Neural cell (in vitro differentiated cells): ENCODE measurements around the gene SLC44A1. TPM values are rescaled to one million over a fixed set of nuclear protein-coding genes. Genes with fewer than 3 reads are reported as not detected.

Experiments used
- H2AFZ ChIP-seq: fragments of 200-600, 300-800 bp; sonication (generic), shearing (Covaris generic); 2 replicates; pipeline ENCODE4 v1.6.0; 2014; ENCODE audit warnings: low read depth, mild to moderate bottlenecking, antibody characterized with exemption, low read length, moderate library complexity
- H3F3A ChIP-seq: fragments of 200-600 bp; shearing (Covaris generic); 2 replicates; pipeline ENCODE4 v1.6.1; 2016; ENCODE audit warnings: mild to moderate bottlenecking, moderate library complexity, mixed read lengths, antibody characterized with exemption, low read length; ENCODE audit not compliant: insufficient read depth, poor library complexity, severe bottlenecking
- H3K27ac ChIP-seq: fragments of 200-600, 300-800 bp; sonication (generic), shearing (Covaris generic); 2 replicates; pipeline ENCODE4 v1.5.1; 2014; ENCODE audit warnings: mild to moderate bottlenecking, low read length, moderate library complexity
- H3K27me3 ChIP-seq: fragments of 300-800, 200-600 bp; sonication (generic), shearing (Covaris generic); 2 replicates; pipeline ENCODE4 v1.6.0; 2014; ENCODE audit warnings: mild to moderate bottlenecking, low read depth, low read length, moderate library complexity; ENCODE audit not compliant: insufficient read depth
- H3K36me3 ChIP-seq: fragments of 300-800, 200-600 bp; sonication (generic), shearing (Covaris generic); 2 replicates; pipeline ENCODE4 v1.5.1; 2014; ENCODE audit warnings: mild to moderate bottlenecking, antibody characterized with exemption, low read length, moderate library complexity; ENCODE audit not compliant: insufficient read depth
- H3K4me2 ChIP-seq: fragments of 300-800, 200-600 bp; sonication (generic), shearing (Covaris generic); 2 replicates; pipeline ENCODE4 v1.6.0; 2014; ENCODE audit warnings: mild to moderate bottlenecking, low read length
- H3K4me3 ChIP-seq: fragments of 300-800, 200-600 bp; sonication (generic), shearing (Covaris generic); 2 replicates; pipeline ENCODE4 v1.5.1; 2014; ENCODE audit warnings: mild to moderate bottlenecking, low read length, moderate library complexity
- H3K79me2 ChIP-seq: fragments of 200-600 bp; shearing (Covaris generic); replicated peaks from 2 replicates; pipeline ENCODE4 v1.6.0; 2014; ENCODE audit warnings: mild to moderate bottlenecking, low read length, moderate library complexity; ENCODE audit not compliant: insufficient read depth
- H3K9ac ChIP-seq: fragments of 300-800, 200-600 bp; sonication (generic), shearing (Covaris generic); 2 replicates; pipeline ENCODE4 v1.6.1; 2016; ENCODE audit warnings: mild to moderate bottlenecking, low read length, mixed read lengths
- H3K9me2 ChIP-seq: fragments of 200-600 bp; shearing (Covaris generic); 2 replicates; pipeline ENCODE4 v1.6.1; 2016; ENCODE audit warnings: mild to moderate bottlenecking, low read length, mixed read lengths; ENCODE audit not compliant: insufficient read depth
- H3K9me3 ChIP-seq: fragments of 200-600, 300-800 bp; sonication (generic), shearing (Covaris generic); 2 replicates; pipeline ENCODE4 v1.6.1; 2016; ENCODE audit warnings: mild to moderate bottlenecking, mixed run types, low read length, moderate library complexity, mixed read lengths
- H4K20me1 ChIP-seq: fragments of 200-600 bp; shearing (Covaris generic); 2 replicates; pipeline ENCODE4 v1.6.1; 2016; ENCODE audit warnings: mild to moderate bottlenecking, mixed run types; ENCODE audit not compliant: insufficient read depth
- EP300 ChIP-seq: fragments of 450-650 bp; conservative IDR thresholded peaks from 2 replicates; pipeline ENCODE4 v1.6.1; 2014; ENCODE audit warnings: antibody characterized with exemption, mild to moderate bottlenecking, moderate library complexity; ENCODE audit not compliant: poor library complexity, severe bottlenecking
- EZH2 ChIP-seq: fragments of 200-600, 300-800 bp; shearing (Covaris generic), sonication (generic); IDR thresholded peaks from 2 replicates; pipeline ENCODE4 v1.6.1; 2014; ENCODE audit warnings: antibody characterized with exemption, low read length, borderline replicate concordance, mild to moderate bottlenecking; ENCODE audit not compliant: insufficient read depth, poor library complexity, severe bottlenecking
- MXI1 ChIP-seq: fragments of 450-650 bp; conservative IDR thresholded peaks from 2 replicates; pipeline ENCODE4 v1.6.1; 2014; ENCODE audit warnings: antibody characterized with exemption, mild to moderate bottlenecking; ENCODE audit not compliant: poor library complexity, severe bottlenecking
- POLR2AphosphoS5 ChIP-seq: IDR thresholded peaks from 2 replicates; pipeline ENCODE4 v1.6.1; 2012
- RAD21 ChIP-seq: fragments of 450-650 bp; conservative IDR thresholded peaks from 2 replicates; pipeline ENCODE4 v1.6.1; 2014; ENCODE audit warnings: antibody characterized with exemption, mild to moderate bottlenecking, moderate library complexity
- REST ChIP-seq: IDR thresholded peaks from 2 replicates; pipeline ENCODE4 v1.6.1; 2012; ENCODE audit warnings: borderline replicate concordance
- SMC3 ChIP-seq: fragments of 450-650 bp; conservative IDR thresholded peaks from 2 replicates; pipeline ENCODE4 v1.6.1; 2014; ENCODE audit warnings: antibody characterized with exemption, mild to moderate bottlenecking, moderate library complexity; ENCODE audit not compliant: poor library complexity
- TAF1 ChIP-seq: IDR thresholded peaks from 2 replicates; pipeline ENCODE4 v1.6.1; 2012; ENCODE audit warnings: low read depth
- polyA plus RNA-seq: library from polyadenylated mRNA; depleted of rRNA; stranded (reverse); fragments of >200 nt; gene quantifications from 2 replicates; pipeline ENCODE4 v1.2.3, GENCODE V29; 2014
- TF ChIP-seq, protein P1 (sequence below): fragments of 450-650 bp; IDR thresholded peaks from 2 replicates; pipeline ENCODE4 v1.5.1; 2014; ENCODE audit warnings: antibody characterized with exemption, mild to moderate bottlenecking, moderate library complexity; ENCODE audit not compliant: poor library complexity, severe bottlenecking

SLC44A1 gene
- polyA plus RNA-seq, 1 donor from 2014 or later = 3.9 TPM

GRCh38 chr9:105345626-105346025 is 101.2 kb downstream of the SLC44A1 start:
- no peak overlapping the region for H3K4me2 ChIP-seq
- no peak overlapping the region for H2AFZ ChIP-seq
- H3K27me3 ChIP-seq = no peaks in the 10 kb centered on the region
- no peaks in the 10 kb centered on the region for H3K79me2 ChIP-seq
- no peak overlapping the region for H3K4me3 ChIP-seq
- no peak overlapping the region for H3K27ac ChIP-seq
- H3K36me3 ChIP-seq = no peaks in the 10 kb centered on the region
- TF ChIP-seq EP300 (no peak), RAD21 (no peak), POLR2AphosphoS5 (no peak), MXI1 (no peak), EZH2 (no peak), SMC3 (no peak), REST (no peak), TAF1 (no peak)
- TF ChIP-seq, protein P1, sequence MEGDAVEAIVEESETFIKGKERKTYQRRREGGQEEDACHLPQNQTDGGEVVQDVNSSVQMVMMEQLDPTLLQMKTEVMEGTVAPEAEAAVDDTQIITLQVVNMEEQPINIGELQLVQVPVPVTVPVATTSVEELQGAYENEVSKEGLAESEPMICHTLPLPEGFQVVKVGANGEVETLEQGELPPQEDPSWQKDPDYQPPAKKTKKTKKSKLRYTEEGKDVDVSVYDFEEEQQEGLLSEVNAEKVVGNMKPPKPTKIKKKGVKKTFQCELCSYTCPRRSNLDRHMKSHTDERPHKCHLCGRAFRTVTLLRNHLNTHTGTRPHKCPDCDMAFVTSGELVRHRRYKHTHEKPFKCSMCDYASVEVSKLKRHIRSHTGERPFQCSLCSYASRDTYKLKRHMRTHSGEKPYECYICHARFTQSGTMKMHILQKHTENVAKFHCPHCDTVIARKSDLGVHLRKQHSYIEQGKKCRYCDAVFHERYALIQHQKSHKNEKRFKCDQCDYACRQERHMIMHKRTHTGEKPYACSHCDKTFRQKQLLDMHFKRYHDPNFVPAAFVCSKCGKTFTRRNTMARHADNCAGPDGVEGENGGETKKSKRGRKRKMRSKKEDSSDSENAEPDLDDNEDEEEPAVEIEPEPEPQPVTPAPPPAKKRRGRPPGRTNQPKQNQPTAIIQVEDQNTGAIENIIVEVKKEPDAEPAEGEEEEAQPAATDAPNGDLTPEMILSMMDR = no peak
- H3F3A ChIP-seq = no peaks in the 10 kb centered on the region
- no peaks in the 10 kb centered on the region for H3K9me2 ChIP-seq
- H3K9ac ChIP-seq = no peak overlapping the region
- H4K20me1 ChIP-seq = no peaks in the 10 kb centered on the region
- H3K9me3 ChIP-seq = no peaks in the 10 kb centered on the region

GRCh38 chr9:105346273-105346672 is 101.8 kb downstream of the SLC44A1 start:
- no peaks in the 10 kb centered on the region for H3K9me2 ChIP-seq
- TF ChIP-seq, protein P1 = no peak
- TF ChIP-seq RAD21 = no peak
- no peak for TF ChIP-seq MXI1
- no peak for TF ChIP-seq SMC3
- no peak for TF ChIP-seq POLR2AphosphoS5
- no peaks in the 10 kb centered on the region for H3K27me3 ChIP-seq
- H3K27ac ChIP-seq = no peak overlapping the region
- H3K4me2 ChIP-seq = no peak overlapping the region
- H3K36me3 ChIP-seq = no peaks in the 10 kb centered on the region
- H3K9ac ChIP-seq = no peak overlapping the region
- H3F3A ChIP-seq = no peaks in the 10 kb centered on the region
- no peaks in the 10 kb centered on the region for H3K79me2 ChIP-seq
- H3K9me3 ChIP-seq = no peaks in the 10 kb centered on the region
- no peak overlapping the region for H3K4me3 ChIP-seq
- H2AFZ ChIP-seq = no peak overlapping the region
- no peaks in the 10 kb centered on the region for H4K20me1 ChIP-seq
